CD4-positive, alpha-beta T cell treated with Interleukin-15 for 1 hour (primary cell): ENCODE results near the gene DIPK2A.
A peak's percentile ranks its signal among the peaks of the same experiment; 100 is the strongest.

Source experiments
- DNase-seq: peaks from one replicate; pipeline ENCODE4 v3.0.0-alpha.2; 2020

Gene DIPK2A

DNA sequence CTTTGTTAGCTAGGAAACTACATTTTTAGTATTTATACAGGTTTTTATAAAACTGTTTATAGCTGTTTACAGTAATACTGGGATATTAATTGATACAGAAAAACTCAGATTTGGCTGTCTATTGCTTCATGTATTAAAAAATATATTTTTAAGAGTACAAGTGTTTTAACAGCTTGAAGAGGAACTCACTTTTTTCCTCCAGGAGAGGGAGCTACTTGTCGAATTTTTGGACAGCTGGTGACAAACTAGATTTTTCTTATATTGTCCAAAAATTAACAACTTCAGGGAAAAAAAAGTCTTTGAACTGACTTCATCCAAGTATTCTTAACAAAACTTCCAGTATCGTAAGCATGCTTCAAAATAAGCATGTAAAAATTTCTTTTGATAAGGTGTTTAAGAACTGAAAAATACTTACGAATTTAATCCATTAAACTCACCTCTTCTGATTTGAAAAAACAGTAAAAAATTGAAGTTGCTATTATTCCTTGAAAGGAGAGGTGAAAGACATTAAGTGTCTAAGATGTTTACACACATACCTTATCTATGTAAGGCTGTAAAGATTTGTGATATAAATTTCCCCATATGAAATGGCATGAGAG, 4.0 kb downstream of the DIPK2A start:
- no peak for DNase-seq

DNA sequence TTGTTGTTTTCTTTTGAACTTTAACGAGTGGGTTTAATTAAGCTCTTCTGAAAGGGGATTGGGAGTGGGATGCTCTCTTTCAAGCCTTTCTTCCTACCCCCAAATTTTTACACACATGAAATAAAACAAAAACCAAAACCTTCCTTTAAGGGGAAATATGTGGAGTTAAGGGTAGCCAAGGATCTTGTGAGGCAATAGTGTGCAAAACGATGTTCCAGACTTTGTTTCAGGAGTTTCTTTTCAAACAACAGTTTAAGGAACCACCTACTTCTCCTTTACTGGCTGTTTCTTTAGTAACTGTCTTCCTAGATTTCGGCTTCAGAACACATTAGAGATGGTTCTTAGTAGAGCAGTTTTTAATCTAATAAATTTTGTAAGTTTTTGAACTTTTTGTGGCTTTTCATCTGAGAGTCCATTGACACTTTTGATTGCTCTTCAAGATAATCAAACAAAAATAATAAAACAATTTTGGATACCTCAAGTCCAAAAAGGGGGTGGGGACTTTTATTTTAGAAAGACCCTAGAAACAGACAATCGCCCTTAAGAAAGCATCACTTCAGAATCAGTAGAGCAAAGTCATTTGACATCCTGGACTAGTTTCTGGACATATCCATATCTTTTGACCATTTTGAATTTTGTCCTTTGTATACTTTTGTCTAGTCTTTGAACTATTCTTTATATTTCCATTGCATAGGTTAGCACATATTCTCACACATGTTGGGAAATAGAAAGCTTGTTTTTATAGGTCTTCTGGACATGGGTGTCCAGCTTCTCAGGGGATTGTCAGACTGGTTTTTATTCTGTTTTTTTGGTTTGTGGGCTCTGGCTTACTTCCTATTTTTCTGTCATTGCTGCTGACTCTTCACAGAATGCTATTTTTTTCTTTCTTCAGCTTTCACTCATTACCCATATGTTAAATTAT, 6.0 kb downstream of the DIPK2A start:
- no peak for DNase-seq

DNA sequence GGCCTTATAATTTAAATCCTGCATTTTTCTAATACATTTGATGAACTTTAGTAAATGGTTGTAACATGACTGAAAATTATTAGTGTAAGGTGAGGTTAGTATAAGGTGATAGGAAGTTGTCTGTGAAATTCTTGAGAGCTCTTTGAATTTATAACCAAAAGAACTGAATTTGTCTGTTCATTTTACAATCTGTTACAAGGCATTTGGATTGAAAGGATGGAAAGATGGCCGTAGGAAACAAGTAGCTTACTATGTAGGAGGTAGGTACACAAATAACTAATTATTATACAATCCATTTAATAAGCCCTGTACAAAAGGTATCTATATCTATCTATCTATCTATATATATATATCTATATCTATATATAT, 6.6 kb downstream of the DIPK2A start:
- DNase-seq, result no peak

DNA sequence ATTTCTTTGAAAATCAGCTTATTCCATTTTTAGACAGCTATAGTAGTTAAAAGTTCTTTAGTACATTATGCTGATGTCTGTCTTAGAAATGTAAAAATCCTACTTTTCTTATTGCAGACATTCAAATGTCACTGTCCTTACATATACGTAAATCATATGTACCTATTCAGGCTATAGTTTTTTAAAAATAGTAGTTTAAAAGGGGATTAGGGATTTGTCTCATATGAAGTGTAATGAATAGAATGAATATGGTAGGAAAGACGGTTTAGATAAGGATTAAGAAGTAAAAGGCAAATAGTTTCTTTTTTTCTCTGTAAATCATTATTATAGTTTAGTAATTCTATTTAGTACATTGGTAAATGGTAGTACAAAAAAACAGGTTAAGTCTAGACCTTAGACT, 7.4 kb downstream of the DIPK2A start:
- DNase-seq, result no peak

GRCh38 chr3:143979813-143980212, 8.2 kb downstream of the DIPK2A start:
- no peak for DNase-seq

DNA sequence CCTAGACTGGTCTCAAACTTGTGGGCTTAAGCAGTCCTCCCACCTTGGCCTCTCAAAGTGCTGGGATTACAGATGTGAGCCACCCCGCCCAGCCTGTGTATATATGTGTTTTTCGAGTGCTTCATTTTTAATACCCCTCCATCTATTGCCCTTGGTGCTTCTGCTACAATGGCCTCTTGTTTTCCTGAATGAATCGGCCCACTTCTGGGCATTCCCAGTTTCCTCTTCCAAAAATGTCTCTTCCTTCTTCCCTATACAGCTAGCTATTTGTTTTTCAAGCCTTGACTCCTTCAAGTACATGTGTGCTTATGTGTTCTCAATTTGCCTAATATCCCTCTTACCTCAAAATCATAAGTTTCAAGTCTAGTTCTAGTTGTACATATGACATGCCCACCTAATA, 16.7 kb downstream of the DIPK2A start:
- DNase-seq, result no peak

DNA sequence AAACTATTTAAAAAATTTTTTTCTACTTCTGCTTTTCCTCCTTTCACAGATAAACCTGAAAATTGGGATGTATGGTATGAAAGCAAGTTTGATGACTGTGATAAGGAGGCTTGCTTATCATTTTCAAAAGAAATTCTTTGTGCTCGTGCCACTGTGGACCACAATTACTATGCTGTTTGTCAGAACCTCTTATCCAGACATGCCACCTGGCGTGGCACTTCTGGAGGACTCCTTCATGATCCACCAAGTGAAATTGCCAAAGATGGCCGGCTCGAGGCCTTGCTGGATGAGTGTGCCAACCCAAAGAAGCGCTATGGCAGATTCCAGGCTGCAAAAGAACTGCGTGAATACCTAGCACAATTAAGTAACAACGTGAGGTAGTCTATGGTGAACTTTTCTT, 17.8 kb downstream of the DIPK2A start:
- DNase-seq, result no peak

DNA sequence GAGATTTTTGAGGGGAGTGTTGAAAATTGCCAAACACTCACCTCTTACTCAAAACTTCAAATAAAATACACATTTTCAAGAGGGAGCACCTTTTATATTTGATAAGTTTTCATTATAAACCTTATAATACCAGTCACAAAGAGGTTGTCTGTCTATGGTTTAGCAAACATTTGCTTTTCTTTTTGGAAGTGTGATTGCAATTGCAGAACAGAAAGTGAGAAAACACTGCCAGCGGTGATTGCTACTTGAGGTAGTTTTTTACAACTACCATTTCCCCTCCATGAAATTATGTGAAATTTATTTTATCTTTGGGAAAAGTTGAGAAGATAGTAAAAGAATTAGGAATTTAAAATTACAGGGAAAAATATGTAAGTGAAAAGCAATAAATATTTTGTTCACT, 20.1 kb downstream of the DIPK2A start:
- no peak for DNase-seq

DNA sequence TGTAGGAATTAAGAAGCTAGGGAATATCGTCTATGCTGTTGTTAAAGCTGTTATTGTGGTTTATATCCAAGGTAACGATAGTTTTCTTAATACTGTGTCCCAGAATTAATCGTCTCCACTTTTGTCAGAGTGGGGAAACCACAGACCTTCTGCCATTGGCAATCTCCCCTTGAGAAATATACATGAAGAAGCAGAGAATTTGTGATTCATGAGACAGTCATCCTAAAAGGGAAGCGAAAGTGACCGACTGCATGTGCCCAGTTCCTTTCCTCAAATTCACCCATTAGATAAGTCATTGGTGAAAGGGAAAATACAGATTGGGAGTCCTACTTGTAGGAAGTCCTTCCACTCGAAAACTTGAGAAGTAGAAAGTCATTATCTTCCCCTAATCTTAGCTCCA, 26.6 kb downstream of the DIPK2A start:
- peak; percentile 47 for DNase-seq

- DNase-seq, result no peak
Measured at GRCh38 chr3:144003051-144003450, 31.4 kb downstream of the DIPK2A start.

DNA sequence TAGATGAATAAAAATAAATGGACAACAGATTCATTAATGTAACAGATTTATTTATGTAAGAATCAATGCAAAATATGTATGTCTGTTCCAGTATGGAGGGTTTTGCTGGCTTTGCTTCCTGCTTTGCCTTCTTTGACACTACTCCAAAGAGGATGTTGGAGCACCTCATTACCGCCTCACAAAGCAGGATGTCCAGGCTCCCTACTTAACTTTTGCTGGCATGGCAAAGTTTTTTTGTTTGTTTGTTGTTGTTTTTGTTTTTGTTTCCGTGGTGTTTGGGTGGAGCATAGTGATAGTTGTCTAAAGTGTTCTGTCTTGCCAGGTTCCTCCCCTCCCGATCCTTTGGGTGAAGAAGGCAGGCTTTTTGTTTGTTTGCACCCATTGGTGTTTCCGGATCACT, 38.7 kb downstream of the DIPK2A start:
- no peak for DNase-seq

- no peak for DNase-seq
Measured at GRCh38 chr3:144011251-144011799, 39.7 kb downstream of the DIPK2A start.

DNA sequence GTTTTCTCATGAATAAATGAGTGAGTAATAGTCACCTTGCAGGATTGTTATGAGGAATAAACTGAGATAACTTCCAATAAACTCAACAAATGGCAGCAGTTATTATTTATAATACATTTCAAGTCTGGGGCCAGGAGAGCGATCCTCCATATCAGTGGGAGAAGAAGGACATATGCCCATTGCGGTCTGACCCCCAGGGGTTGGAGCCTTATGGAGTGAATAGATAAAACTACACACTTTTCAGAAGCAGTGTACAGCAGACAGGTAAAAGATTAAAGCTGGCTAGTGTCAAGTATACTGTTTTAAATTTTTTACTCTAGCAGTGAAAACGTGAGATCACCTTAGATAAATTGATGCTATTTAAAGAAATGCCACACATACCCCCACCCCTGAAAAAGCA, 43.5 kb downstream of the DIPK2A start:
- no peak for DNase-seq

DNA sequence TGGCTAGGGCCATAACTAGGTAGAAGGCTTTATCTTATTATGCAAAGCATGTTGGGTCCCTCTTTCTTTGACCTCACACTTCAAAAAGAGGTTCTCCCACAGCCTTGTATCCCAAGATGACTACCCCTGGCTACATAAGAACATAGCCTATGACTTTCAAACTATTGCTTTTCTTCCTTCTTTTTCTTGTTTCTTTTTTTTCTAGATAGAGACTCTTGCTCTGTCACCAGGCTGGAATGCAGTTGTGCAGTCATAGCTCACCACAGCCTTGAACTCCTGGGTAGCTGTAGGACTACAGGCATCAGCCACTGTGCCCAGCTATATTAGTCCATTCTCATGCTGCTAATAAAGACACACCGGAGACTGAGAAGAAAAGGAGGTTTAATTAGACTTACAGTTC, 47.2 kb downstream of the DIPK2A start:
- no peak for DNase-seq
